ENCODE results near the gene CUTA. TPM values are rescaled to one million over a fixed set of nuclear protein-coding genes. Genes with fewer than 3 reads are reported as not detected.

Gene CUTA
- total RNA-seq, 1 experiment from 2014 or later = 186 TPM

- RAD21 ChIA-PET (ENCODE audit: low non-redundant PET in 1 of 2, low total read pairs in 2 of 2, uncharacterized antibody in 2 of 2, unreplicated experiment in 2 of 2) = no interaction called here
- intact Hi-C loops (cut with micrococcal nuclease) = no loop called here
These were observed 22.9 kb upstream of the CUTA start for GRCh38 chr6:33440649-33441309.

More at GRCh38 chr6:33440649-33441309, 22.9 kb upstream of the CUTA start:
- ChIA-PET POLR2A (no interaction called here), CTCF (interaction anchor here (0.7 kb wide), 1 partner anchor 10 kb away, joined by 3 read pairs; no protein-coding TSS in a partner anchor)
- Histone ChIP-seq H3K4me3 (replicated peaks in 1 of 2; ENCODE audit: low read depth in 1 of 2, low read length in 2 of 2) (no peak overlapping the region), H3K79me2 (ENCODE audit: insufficient read depth, low read length) (no peaks in the 10 kb centered on the region), H3K9me3 (ENCODE audit: control insufficient read depth in 1 of 2, insufficient read depth in 1 of 2, low read depth in 1 of 2, low read length in 2 of 2) (no peaks in the 10 kb centered on the region), H2AFZ (ENCODE audit: low read depth, low read length, poor library complexity, severe bottlenecking) (no peak overlapping the region), H3K27me3 (ENCODE audit: insufficient read depth, low read length) (no peaks in the 10 kb centered on the region), H3K4me2 (ENCODE audit: low read length) (no peak overlapping the region), H4K20me1 (ENCODE audit: insufficient read depth) (no peaks in the 10 kb centered on the region), H3K9ac (ENCODE audit: low read length) (no peak overlapping the region), H3K9me2 (ENCODE audit: insufficient read depth) (no peaks in the 10 kb centered on the region), H3K36me3 (ENCODE audit: control insufficient read depth in 1 of 2, insufficient read depth in 2 of 2, low read length in 2 of 2) (peaks cover 2 to 7% of the 10 kb centered on the region in 2 experiments; a peak in 2 of 4 replicates), H3K4me1 (ENCODE audit: control insufficient read depth in 1 of 2, insufficient read depth in 2 of 2, low read length in 2 of 2) (peaks cover 0 to 6% of the 10 kb centered on the region in 2 experiments; a peak in 2 of 4 replicates), H3K27ac (ENCODE audit: low read depth, low read length) (no peak overlapping the region)
- DNase-seq (ENCODE audit: low read depth, low spot score) = no peak
- BruUV-seq (replicated peaks) = no TSS peak
- TF ChIP-seq SIN3A (IDR thresholded peaks at IDR 0.05; ENCODE audit: low read depth) (no peak), FOSL1 (IDR thresholded peaks at IDR 0.05; ENCODE audit: low read depth) (no peak), MAX (IDR thresholded peaks at IDR 0.05) (no peak), SP1 (IDR thresholded peaks at IDR 0.05; ENCODE audit: low read depth) (no peak), YY1 (IDR thresholded peaks at IDR 0.05; ENCODE audit: extremely low read depth, insufficient replicate concordance, low read depth, low read length) (no peak), ZNF274 (IDR thresholded peaks at IDR 0.05; ENCODE audit: low read depth, low read length) (no peak), RAD21 (IDR thresholded peaks at IDR 0.05; ENCODE audit: low read depth) (no peak), ZBTB33 (IDR thresholded peaks at IDR 0.05; ENCODE audit: extremely low read depth, insufficient replicate concordance, low read length) (no peak), POLR2AphosphoS5 (IDR thresholded peaks at IDR 0.05; ENCODE audit: low read depth, low read length) (no peak), ZFX (IDR thresholded peaks at IDR 0.05) (no peak), POLR2A (IDR thresholded peaks at IDR 0.05; ENCODE audit: borderline replicate concordance, extremely low read depth, insufficient read depth, insufficient read length) (no peak), TCF7L2 (IDR thresholded peaks at IDR 0.05; ENCODE audit: borderline replicate concordance, extremely low read depth, insufficient read depth, insufficient read length) (no peak), EZH2 (IDR thresholded peaks at IDR 0.05) (no peak)
- ATAC-seq = no peak
